Measurements from ENCODE around the gene PAK6. TPM values are rescaled to one million over a fixed set of nuclear protein-coding genes. Genes with fewer than 3 reads are reported as not detected.
A peak's percentile ranks its signal among the peaks of the same experiment; 100 is the strongest.

The PAK6 gene
- total RNA-seq, 1 donor from 2014 or later: 3.4 TPM

GRCh38 chr15:40310001-40310959, 71.4 kb downstream of the PAK6 start:
- peak; percentile 27 for DNase-seq (ENCODE audit: low read depth)

GRCh38 chr15:40310993-40311392, 72.1 kb downstream of the PAK6 start:
- no peak for DNase-seq (ENCODE audit: low read depth)

GRCh38 chr15:40312370-40313158, 73.7 kb downstream of the PAK6 start:
- no peak for DNase-seq (ENCODE audit: low read depth)

GRCh38 chr15:40313531-40314398, 74.9 kb downstream of the PAK6 start:
- peak; percentile 67 for DNase-seq (ENCODE audit: low read depth)

DNA sequence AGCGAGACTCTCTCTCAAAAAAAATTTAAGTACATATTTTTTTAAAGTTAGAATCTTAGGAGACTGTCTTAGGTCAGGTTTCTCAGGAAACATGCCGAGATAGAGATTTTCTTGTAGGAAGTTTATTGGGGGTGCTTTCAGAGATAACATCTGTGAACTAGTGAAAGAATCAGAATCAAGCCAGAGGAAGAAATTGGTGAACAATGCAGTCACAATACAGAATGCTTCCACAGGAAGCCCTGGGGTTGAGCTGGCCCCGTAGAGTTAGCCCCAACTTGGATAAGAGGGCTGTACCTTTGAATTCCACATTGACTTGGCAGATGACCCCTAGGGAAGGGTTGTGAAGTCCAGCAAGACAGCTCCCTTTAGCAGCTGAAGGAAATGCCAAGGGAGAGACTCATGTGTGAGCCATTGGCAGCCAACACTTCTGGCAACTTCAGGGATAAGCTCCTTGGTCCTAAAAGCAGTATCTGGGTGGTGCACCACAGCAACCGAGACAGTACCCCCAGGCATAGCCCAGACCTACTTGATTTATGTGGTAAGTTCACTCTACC, 75.9 kb downstream of the PAK6 start:
- DNase-seq (ENCODE audit: low read depth): no peak

- no peak for DNase-seq (ENCODE audit: low read depth)
Observed at GRCh38 chr15:40316931-40317330, 78.1 kb downstream of the PAK6 start.

DNA sequence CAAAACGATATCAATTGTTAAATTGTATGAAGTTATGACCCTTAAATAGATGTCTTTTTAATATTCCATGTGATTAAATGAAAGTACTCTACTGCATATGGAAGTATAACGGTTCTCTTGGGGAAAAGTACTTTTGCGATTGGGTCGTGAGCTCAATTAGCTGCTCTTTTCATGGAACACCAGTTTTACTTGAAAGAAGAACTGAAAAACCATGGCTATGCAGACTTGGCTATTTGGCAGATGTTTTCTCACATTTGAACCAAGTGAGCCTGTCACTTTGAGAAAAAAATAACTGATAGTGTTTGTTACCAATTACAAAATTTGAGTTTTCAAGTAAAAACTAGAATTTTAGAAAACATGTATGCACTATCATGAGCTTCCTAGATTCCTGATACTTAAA, 78.7 kb downstream of the PAK6 start:
- DNase-seq (ENCODE audit: low read depth): no peak

DNA sequence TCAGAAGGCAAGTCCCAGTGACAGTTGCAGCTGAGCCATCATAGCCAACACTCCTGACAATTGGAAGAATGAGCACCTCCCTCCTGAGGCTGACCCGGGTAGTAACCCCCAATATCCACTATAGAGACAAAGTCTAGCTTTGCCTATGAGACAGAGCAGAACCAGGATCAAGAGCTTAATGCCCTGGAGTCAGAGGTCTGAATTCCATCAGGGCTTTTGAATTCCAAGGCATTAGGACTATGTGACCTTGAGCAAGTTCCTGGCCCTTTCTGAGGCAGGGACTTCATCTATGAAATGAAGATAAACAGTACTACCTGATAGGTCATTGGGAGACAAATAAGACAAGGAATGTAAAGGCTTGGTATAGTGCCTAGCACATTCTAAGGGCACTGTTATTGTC, 81.5 kb downstream of the PAK6 start:
- DNase-seq (ENCODE audit: low read depth): no peak

DNA sequence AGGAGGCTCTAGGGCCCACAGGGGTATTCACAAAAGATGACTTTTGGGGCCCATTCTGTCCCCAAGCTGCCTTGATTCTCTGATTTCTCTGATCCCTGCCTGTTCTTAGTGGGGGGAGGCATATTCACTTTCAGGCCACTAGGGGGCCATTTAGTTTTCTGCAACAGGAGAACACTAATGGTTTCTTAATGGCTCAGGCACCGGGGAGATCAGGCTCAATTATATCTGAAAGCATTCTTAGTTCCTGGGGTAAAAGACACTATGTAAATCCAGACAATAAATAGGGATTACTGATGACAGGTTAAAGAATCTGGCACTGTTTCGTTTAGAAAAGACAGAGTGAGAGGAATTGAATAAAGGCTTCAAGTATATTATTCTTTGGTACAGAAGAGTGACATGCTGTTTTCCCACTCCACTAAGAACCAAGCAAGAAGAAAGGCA, 82.1 kb downstream of the PAK6 start:
- peak; percentile 71 for DNase-seq (ENCODE audit: low read depth)

GRCh38 chr15:40322531-40323238, 83.8 kb downstream of the PAK6 start:
- no peak for DNase-seq (ENCODE audit: low read depth)

DNA sequence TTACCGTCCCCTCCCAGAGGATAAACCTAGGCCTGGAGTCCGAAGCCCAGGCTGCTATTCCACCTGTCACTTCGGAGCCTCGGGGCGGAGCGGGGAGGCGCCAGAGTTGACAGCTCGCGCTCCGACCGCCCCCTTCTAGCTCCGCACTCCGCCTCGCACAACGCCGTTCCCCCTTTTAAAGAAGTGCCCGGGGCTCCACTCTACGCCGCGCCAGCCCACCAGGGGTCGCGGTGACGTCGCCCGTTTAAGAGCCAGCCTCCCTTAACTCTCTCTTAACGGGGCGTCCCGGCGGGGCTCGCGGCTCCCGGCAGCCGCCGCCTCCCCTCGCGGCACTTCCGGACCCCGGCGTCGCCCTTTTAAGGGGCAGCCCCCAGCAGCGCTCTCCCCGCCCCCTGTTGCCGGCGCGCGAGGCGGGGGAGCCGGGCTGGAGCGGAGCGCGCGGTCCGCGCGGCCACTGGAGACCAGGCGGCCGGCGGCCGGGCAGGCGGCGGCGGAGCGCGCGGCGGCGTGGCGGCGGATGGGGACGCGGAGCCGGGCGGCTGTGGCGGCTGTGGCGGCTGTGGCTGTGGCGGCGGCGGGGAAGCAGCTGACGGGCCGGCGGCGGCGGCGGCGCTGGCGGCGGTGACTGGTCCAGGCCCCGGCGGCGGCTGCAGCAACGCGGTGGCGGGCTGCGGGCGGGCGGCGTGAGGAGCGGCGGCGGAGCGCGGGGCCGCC, 84.5 kb downstream of the PAK6 start, which contains the start of gene INAFM2:
Gene INAFM2 (plus strand): TSS at position 454 of the 714 bp plus-strand sequence. CDS start 364 bp downstream, outside the sequence.
- DNase-seq (ENCODE audit: low read depth): peak; percentile 69

DNA sequence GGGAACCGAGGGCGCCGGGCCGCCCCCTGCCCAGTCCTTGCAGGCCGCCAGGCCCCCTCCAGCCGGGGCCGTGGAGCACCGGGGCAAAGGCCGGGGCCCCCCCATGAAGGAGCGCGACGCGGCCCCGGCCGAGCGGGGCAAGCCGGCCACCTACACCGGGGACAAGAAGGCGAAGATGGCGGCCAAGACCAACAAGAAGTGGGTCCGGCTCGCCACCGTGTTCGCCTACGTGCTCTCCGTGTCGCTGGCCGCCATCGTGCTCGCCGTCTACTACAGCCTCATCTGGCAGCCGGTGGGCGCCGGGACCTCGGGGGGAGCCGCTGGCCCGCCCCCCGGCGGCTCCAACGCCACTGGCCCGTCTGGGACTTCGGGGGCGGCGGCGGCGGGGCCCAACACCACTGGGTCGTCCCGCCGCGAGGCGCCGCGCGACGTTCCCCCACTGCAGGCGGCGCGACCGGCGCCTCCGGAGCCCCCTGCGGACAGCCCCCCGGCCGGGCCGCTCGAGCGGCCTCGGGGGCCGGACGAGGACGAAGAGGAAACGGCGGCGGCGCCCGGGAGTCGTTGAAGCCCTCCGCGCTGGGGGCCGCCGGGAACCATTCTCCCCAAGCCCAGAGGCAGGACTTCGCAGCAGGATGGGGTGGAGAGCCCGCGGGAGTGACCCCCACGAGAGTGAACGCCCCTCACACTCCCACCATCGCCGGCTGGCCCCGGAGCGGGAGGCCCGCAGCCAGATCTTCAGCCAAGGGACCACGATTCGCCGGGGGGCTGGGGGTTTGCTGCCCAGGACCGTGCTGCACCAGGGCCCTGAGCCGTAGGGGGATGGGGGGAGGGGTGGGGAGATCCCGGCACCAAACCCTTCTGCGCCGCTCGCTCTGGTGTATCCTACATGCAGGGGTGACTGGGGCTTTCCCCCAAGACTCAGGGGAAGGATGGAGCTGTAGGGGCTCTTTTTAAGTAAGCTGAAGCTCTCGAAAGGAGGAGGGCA, 85.4 kb downstream of the PAK6 start:
- no peak for DNase-seq (ENCODE audit: low read depth)

DNA sequence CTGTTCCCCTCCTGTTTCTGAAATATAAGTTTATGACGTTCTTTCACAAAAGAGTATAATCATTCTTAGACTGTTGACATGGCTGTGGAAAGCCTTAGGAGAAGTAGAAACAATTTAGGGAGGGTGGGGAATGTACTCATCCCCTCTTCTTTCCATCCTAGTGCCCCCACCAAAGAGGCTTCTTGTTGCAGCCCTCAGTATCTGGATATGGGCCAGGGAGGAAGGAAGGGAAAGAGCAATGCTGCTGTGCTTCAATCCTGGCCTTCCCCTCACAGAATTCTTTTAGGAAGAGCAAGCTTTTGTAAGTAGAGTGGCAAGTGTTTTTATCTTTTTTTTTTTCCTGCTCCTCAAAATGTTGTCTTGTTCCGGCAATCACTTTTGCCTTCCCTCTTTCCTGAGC, 86.3 kb downstream of the PAK6 start:
- no peak for DNase-seq (ENCODE audit: low read depth)

- no peak for DNase-seq (ENCODE audit: low read depth)
Observed at GRCh38 chr15:40325700-40326099, 86.8 kb downstream of the PAK6 start.

Measured in renal cortical epithelial cell (primary cell).